ENCODE results near the gene SPATC1L.

DNA sequence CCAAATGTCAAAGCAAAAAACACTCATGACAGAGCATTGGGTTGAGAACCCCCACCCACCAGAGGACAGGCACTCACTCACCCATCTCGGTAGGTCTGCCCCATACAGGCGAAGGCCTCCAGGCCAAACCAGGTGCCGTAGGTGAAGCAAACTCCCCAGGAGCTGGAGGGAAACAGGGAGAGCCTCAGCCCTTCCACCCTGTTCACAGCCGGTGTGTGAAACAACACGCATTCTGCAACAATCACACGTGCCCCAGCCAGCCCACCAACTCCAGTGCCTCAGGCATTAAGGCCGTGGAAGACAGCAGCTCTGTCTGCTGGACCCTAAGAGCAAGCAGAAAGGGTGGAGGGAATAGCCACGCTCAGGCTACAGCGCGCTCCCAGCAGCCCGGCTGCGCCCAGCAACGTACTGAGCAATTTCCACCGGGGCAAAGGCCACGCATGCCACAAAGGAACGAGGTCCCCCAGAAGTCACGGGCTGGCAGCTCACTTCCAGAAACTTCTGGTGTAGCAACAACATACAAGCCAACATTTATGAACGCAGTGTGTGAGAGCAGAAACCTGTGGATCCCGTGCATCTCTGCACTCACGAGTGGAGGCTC is 11.4 kb upstream of the SPATC1L start:
- TF ChIP-seq, protein P1, sequence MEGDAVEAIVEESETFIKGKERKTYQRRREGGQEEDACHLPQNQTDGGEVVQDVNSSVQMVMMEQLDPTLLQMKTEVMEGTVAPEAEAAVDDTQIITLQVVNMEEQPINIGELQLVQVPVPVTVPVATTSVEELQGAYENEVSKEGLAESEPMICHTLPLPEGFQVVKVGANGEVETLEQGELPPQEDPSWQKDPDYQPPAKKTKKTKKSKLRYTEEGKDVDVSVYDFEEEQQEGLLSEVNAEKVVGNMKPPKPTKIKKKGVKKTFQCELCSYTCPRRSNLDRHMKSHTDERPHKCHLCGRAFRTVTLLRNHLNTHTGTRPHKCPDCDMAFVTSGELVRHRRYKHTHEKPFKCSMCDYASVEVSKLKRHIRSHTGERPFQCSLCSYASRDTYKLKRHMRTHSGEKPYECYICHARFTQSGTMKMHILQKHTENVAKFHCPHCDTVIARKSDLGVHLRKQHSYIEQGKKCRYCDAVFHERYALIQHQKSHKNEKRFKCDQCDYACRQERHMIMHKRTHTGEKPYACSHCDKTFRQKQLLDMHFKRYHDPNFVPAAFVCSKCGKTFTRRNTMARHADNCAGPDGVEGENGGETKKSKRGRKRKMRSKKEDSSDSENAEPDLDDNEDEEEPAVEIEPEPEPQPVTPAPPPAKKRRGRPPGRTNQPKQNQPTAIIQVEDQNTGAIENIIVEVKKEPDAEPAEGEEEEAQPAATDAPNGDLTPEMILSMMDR (IDR thresholded peaks at IDR 0.05; ENCODE audit: insufficient read depth, low read length) = no peak
- TF ChIP-seq GABPA (IDR thresholded peaks at IDR 0.05; ENCODE audit: low read depth) (no peak), POLR2AphosphoS5 (IDR thresholded peaks at IDR 0.05; ENCODE audit: low read depth) (no peak)
- TF ChIP-seq, protein P2, sequence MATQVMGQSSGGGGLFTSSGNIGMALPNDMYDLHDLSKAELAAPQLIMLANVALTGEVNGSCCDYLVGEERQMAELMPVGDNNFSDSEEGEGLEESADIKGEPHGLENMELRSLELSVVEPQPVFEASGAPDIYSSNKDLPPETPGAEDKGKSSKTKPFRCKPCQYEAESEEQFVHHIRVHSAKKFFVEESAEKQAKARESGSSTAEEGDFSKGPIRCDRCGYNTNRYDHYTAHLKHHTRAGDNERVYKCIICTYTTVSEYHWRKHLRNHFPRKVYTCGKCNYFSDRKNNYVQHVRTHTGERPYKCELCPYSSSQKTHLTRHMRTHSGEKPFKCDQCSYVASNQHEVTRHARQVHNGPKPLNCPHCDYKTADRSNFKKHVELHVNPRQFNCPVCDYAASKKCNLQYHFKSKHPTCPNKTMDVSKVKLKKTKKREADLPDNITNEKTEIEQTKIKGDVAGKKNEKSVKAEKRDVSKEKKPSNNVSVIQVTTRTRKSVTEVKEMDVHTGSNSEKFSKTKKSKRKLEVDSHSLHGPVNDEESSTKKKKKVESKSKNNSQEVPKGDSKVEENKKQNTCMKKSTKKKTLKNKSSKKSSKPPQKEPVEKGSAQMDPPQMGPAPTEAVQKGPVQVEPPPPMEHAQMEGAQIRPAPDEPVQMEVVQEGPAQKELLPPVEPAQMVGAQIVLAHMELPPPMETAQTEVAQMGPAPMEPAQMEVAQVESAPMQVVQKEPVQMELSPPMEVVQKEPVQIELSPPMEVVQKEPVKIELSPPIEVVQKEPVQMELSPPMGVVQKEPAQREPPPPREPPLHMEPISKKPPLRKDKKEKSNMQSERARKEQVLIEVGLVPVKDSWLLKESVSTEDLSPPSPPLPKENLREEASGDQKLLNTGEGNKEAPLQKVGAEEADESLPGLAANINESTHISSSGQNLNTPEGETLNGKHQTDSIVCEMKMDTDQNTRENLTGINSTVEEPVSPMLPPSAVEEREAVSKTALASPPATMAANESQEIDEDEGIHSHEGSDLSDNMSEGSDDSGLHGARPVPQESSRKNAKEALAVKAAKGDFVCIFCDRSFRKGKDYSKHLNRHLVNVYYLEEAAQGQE (IDR thresholded peaks at IDR 0.05; ENCODE audit: insufficient replicate concordance, low read depth) = no peak
